GM12891 (cell line): ENCODE results near the gene CCDC82.

Experiments used
- DNase-seq: peaks from one replicate; pipeline ENCODE4 v3.0.0; 2011; ENCODE audit warnings: low spot score; ENCODE audit not compliant: insufficient read length
- FAIRE-seq: peaks from 2 replicates; lab custom pipeline; 2011; peaks lifted over from hg19 to GRCh38; lab: Jason Lieb, UNC
- PAX5 ChIP-seq: IDR thresholded peaks from 2 replicates; pipeline ENCODE4 v1.6.1; 2011; ENCODE audit warnings: low read length, moderate library complexity, mild to moderate bottlenecking; ENCODE audit not compliant: insufficient read depth, severe bottlenecking
- POLR2A ChIP-seq: IDR thresholded peaks from 2 replicates; pipeline ENCODE4 v1.6.1; 2011; ENCODE audit warnings: low read depth, low read length, control low read depth
- POLR2AphosphoS5 ChIP-seq: IDR thresholded peaks from 2 replicates; pipeline ENCODE4 v1.6.1; 2011; ENCODE audit warnings: low read depth, low read length, control low read depth
- POU2F2 ChIP-seq: IDR thresholded peaks from 2 replicates; pipeline ENCODE4 v1.6.1; 2011; ENCODE audit warnings: low read depth, mild to moderate bottlenecking, control low read depth, low read length, moderate library complexity
- SPI1 ChIP-seq: IDR thresholded peaks from 2 replicates; pipeline ENCODE4 v1.6.1; 2011; ENCODE audit warnings: low read depth, low read length, control low read depth
- TAF1 ChIP-seq: IDR thresholded peaks from 2 replicates; pipeline ENCODE4 v1.6.1; 2011; ENCODE audit warnings: low read depth, low read length, control low read depth

Gene CCDC82

GRCh38 chr11:96365493-96365892 lies 24.2 kb downstream of the CCDC82 start:
- DNase-seq (no peak), FAIRE-seq (no peak)
- no peak for TF ChIP-seq POU2F2

- no peak for TF ChIP-seq POLR2A
- no peak for TF ChIP-seq TAF1
- FAIRE-seq (no peak), DNase-seq (no peak)
Observed at GRCh38 chr11:96361778-96362177, 27.9 kb downstream of the CCDC82 start.

DNA sequence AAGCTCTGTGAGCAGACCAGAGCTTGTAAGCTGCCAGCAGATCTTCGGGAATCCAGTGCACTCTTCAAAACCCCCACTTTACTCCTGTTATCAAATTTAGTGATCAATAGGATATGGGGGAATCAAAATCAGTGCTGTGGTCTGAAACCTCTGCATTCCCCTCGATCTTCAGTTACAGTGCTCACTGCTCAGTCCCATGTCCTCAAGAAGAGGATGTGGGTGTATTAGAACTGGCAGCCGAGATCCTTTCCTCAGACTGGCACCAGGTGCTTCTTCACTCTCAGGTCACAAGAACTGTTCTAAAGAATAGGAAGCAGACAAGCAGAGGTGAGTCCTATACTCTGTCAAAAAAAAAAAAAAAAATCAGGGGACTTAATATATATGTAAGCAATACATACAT lies 31.4 kb downstream of the CCDC82 start:
- no peak for TF ChIP-seq POLR2A
- no peak for TF ChIP-seq TAF1
- TF ChIP-seq PAX5, result no peak
- no peak for TF ChIP-seq POLR2AphosphoS5
- TF ChIP-seq POU2F2, result no peak
- peak; percentile 16 for FAIRE-seq
- DNase-seq, result no peak

- TF ChIP-seq POLR2A (no peak), PAX5 (no peak), POU2F2 (no peak), SPI1 (no peak), POLR2AphosphoS5 (no peak), TAF1 (no peak)
- no peak for DNase-seq
- peak; percentile 33 for FAIRE-seq
Observed at GRCh38 chr11:96357794-96358193, 31.9 kb downstream of the CCDC82 start.

GRCh38 chr11:96356848-96357247 lies 32.9 kb downstream of the CCDC82 start:
- DNase-seq (no peak), FAIRE-seq (no peak)
- no peak for TF ChIP-seq POU2F2
- no peak for TF ChIP-seq POLR2AphosphoS5
- no peak for TF ChIP-seq SPI1
- TF ChIP-seq POLR2A, result no peak
- no peak for TF ChIP-seq PAX5
- TF ChIP-seq TAF1, result no peak

- TF ChIP-seq PAX5 (peak; percentile 64), POU2F2 (peak; percentile 76; the same call in 1 of the 2 replicates), TAF1 (no peak), POLR2AphosphoS5 (no peak), POLR2A (no peak), SPI1 (peak; percentile 46; the same call in 1 of the 2 replicates)
- peak; percentile 54 for DNase-seq
- FAIRE-seq, result peak; percentile 79
Observed at GRCh38 chr11:96342961-96343711, 46.6 kb downstream of the CCDC82 start, which contains the start of gene MAML2. Gene MAML2, minus strand, starts transcription at chr11:96343195. Its CDS starts 1,300 bp downstream, at chr11:96341895.

DNA sequence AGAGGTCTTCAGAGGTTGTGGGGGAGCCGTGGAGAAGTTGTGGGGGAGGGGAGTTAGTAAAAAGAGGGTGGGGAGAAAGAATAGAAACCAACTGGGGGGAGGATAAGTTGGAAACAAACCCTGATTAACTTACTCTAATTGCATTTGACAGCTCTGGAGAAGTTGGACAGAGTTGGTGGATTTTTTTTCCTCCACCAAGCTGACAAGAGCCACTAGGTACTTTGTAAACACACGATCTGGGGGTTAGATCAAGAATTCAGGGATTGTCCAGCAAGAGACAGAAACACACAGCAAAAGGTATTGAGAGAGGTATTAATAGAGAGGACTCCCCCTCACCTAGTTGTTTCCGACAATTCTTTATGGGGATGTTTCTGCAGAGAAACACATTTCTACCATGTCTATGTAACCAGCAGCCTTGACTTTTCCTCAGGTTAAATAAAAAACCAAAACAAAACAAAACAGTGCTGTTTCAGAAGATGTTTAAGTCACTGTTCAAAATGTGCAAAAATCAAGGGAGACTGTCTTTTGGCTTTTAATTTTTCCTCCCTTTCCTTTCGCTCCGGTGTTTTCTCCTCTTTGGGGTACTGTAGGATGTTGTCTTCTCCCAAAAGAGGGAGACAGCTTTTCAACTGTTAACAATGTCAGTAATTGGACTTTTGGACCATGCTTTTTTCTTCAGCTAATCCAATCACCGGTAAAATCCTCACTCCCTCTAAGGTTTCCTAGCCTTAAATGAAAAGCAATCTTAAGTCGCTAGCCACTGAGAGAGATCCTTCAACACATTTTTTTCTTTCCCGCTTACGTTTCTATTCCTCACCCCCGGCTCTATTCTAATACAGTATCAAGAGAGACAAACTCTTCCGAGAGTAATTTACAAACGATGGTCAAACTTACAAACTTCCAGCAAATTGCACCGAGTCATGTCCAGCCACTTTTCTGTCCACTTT lies 47.4 kb downstream of the CCDC82 start:
- DNase-seq (no peak), FAIRE-seq (no peak)
- TF ChIP-seq PAX5 (no peak), POU2F2 (no peak), POLR2A (no peak), SPI1 (no peak), TAF1 (no peak), POLR2AphosphoS5 (no peak)

DNA sequence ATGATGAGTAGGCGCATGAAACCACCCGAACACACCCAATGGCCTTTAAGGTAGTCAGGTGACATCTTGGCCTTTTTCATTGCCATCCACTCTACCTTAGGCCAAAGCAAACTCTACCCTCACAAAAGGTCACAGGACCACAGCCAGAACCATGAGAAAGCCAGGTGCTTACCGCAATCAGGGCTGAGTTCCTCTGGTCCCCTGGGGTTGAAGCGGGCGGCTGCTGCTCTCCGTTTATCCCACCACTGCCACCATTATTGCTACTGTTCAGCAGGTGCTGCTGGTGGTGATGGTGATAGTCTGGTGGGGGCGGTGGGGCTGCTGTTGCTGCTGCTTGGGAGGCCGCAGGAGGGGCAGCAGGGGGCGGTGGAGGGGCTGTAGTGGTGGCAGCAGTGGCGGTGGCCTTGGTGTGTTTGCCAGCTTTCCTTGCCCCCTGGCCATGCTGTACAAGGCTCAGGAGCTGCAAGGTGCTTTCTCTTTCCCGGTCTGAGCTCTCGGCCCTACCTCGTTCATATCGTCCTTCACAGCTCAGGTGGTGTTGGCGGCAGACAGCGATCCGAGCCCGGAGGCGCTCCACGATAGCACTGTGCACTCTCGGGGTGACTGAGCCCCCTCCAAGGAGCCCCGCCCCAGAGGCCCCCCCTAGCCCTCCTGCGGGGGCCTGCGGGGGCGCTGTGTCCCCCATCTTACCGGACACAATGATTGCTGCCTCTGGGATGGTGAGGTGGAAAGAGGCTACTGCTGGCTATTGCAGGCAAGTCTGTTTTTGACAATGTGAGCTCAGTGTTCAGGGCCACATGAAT lies 48.3 kb downstream of the CCDC82 start:
- DNase-seq (peak; percentile 29), FAIRE-seq (peak; percentile 16)
- TF ChIP-seq POU2F2 (no peak), POLR2AphosphoS5 (no peak), SPI1 (no peak), TAF1 (0 out of 2 replicates have a peak, but pooled peaks have one; percentile 27), POLR2A (no peak), PAX5 (no peak)

DNA sequence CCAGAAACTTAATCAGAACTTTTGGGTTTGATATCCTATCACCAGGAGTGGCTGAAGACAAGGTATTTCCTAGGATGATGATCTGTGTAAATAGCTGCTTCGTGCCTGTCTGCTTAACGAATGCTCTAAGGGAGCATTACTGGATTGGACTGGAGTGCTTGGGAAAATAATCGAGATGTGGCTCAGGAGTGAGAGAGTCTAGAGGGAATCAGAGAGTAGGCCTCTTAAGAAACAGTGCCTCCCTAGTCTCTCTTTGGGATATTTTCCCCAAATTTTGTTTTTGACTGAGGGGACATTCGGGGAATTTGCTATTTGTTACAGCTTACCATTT lies 49.2 kb downstream of the CCDC82 start:
- FAIRE-seq, result no peak
- TF ChIP-seq PAX5 (no peak), TAF1 (no peak), SPI1 (no peak), POLR2AphosphoS5 (no peak), POLR2A (no peak), POU2F2 (no peak)
- no peak for DNase-seq
